ENCODE results near the gene CBFA2T3.
"Not testable (repeated sequence)": the region's sequence is repeated elsewhere in the genome, so short reads cannot be mapped to it uniquely, and the experiment has no call there.

CBFA2T3 gene

DNA sequence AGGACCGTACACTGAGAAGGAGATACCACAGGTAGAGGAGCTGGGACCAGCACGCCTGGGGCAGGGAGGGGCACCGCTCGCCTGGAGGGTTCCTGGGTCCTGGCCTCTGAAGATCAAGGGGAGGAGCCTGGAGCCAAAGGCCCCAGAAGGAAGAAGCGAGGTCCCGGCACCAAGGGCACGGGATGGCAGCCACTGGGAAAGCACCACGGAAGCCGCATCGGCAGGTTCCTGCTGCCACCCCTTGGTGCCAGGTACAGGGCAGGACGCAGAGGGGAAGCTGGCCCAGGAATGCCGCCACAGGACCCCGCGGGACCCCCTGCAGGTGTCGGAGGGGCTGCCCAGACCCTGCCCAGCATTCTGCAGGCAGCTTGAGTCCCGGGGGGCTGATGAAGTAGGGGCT is 42.5 kb upstream of the CBFA2T3 start:
- Histone ChIP-seq H3K27me3 (ENCODE audit: insufficient read depth, poor library complexity, severe bottlenecking) (no peaks in the 10 kb centered on the region), H3K4me3 (replicated peaks; ENCODE audit: insufficient read depth, low read length) (no peak overlapping the region), H3K27ac (replicated peaks) (no peak overlapping the region)
- no peak for TF ChIP-seq GABPA (IDR thresholded peaks at IDR 0.05; ENCODE audit: low read depth)
- TF ChIP-seq, protein P1, sequence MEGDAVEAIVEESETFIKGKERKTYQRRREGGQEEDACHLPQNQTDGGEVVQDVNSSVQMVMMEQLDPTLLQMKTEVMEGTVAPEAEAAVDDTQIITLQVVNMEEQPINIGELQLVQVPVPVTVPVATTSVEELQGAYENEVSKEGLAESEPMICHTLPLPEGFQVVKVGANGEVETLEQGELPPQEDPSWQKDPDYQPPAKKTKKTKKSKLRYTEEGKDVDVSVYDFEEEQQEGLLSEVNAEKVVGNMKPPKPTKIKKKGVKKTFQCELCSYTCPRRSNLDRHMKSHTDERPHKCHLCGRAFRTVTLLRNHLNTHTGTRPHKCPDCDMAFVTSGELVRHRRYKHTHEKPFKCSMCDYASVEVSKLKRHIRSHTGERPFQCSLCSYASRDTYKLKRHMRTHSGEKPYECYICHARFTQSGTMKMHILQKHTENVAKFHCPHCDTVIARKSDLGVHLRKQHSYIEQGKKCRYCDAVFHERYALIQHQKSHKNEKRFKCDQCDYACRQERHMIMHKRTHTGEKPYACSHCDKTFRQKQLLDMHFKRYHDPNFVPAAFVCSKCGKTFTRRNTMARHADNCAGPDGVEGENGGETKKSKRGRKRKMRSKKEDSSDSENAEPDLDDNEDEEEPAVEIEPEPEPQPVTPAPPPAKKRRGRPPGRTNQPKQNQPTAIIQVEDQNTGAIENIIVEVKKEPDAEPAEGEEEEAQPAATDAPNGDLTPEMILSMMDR (IDR thresholded peaks at IDR 0.05; ENCODE audit: insufficient read depth, low read length) = no peak
- TF ChIP-seq SPI1 (IDR thresholded peaks at IDR 0.05; ENCODE audit: borderline replicate concordance, low read depth) = no peak
- TF ChIP-seq, protein P2, sequence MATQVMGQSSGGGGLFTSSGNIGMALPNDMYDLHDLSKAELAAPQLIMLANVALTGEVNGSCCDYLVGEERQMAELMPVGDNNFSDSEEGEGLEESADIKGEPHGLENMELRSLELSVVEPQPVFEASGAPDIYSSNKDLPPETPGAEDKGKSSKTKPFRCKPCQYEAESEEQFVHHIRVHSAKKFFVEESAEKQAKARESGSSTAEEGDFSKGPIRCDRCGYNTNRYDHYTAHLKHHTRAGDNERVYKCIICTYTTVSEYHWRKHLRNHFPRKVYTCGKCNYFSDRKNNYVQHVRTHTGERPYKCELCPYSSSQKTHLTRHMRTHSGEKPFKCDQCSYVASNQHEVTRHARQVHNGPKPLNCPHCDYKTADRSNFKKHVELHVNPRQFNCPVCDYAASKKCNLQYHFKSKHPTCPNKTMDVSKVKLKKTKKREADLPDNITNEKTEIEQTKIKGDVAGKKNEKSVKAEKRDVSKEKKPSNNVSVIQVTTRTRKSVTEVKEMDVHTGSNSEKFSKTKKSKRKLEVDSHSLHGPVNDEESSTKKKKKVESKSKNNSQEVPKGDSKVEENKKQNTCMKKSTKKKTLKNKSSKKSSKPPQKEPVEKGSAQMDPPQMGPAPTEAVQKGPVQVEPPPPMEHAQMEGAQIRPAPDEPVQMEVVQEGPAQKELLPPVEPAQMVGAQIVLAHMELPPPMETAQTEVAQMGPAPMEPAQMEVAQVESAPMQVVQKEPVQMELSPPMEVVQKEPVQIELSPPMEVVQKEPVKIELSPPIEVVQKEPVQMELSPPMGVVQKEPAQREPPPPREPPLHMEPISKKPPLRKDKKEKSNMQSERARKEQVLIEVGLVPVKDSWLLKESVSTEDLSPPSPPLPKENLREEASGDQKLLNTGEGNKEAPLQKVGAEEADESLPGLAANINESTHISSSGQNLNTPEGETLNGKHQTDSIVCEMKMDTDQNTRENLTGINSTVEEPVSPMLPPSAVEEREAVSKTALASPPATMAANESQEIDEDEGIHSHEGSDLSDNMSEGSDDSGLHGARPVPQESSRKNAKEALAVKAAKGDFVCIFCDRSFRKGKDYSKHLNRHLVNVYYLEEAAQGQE (IDR thresholded peaks at IDR 0.05; ENCODE audit: insufficient replicate concordance, low read depth) = no peak
- DNase-seq (ENCODE audit: low read depth in 1 of 2, low spot score in 1 of 2) = no peak

DNA sequence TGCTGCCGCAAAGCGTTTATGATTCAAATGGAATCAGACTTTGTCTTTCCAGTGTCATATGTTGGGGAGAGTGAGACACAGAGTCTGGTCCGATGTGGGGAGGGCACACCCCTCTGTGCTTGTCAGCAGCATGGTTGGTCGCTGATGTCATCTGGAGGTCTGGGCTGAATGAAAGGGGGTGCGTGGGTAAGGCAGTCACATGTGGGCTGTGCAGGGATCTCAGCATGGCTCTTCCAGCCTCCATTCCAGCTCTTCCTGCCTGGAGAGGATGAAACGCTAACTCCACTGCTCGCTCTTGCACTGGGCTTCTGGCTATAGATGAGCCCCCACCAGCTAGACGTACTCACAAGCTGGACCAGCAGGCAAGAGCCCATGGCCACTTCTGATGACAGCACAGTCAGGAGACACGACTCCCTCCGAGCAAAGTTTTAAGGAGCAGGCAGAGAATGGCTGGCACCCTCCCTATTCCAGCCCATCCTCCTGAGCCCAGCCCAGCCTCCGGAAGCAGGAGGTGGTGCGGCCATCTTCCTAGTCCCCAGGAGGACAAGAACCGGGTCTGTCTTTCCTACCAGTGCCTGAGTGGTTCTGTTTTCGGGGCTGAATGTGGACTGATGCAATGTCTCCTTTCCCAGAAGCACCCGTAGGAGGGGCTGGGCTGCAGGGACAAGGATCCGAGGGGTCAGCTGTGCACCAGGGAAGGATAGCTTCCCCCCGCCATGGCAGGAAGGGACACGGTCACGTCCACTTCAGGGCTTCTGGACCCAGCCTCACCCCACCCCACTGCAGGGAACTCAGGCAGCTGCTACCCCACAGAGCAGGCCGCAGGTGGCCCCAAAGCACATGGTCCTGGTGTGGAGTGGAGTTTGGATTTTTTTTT is 41.5 kb upstream of the CBFA2T3 start:
- H3K4me3 ChIP-seq (replicated peaks; ENCODE audit: insufficient read depth, low read length) = no peak overlapping the region

DNA sequence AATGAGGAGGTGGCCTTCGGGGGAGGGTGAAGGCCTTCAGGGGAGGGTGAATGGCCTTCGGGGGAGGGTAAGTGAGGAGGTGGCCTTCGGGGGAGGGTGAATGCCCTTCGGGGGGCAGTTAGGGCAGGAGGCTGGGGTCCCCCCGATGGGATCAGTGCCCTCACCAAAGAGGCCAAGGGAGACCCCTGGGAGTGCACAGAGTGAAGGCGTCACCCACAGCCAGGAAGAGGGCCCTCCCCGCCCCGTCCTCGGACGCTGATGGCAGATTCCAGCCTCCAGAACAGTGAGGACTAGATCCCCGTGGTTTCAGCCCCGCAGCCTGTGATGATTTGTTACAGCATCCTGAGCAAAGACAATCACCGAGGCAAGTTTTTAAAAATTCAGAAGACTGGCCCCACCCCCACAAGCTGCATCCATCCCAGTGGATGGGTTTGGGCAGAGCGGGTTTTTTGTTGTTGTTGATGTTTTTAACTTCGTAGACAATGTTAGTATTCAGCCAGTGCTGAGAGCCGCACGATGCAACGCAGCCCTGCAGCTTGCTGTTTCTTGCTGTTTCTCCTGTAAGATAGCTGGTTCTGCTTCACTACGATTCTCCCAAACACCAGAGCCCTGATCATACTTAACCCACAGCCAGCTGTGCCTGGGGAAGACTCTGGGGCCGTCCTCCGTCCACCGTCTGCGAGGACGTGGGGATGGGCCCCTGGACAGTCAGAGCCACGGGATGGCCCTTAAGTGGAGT is 40.7 kb upstream of the CBFA2T3 start:
- no peak overlapping the region for H3K4me3 ChIP-seq (replicated peaks; ENCODE audit: insufficient read depth, low read length)
- no peak overlapping the region for H3K27ac ChIP-seq (replicated peaks)
- no peak for DNase-seq (ENCODE audit: low read depth in 1 of 2, low spot score in 1 of 2)
- H3K27me3 ChIP-seq (ENCODE audit: insufficient read depth, poor library complexity, severe bottlenecking) = no peaks in the 10 kb centered on the region
- TF ChIP-seq POLR2AphosphoS5 (IDR thresholded peaks at IDR 0.05; ENCODE audit: low read depth) (no peak), SPI1 (IDR thresholded peaks at IDR 0.05; ENCODE audit: borderline replicate concordance, low read depth) (no peak), GABPA (IDR thresholded peaks at IDR 0.05; ENCODE audit: low read depth) (no peak)
- TF ChIP-seq, protein P2 (IDR thresholded peaks at IDR 0.05; ENCODE audit: insufficient replicate concordance, low read depth) = no peak
- TF ChIP-seq, protein P1 (IDR thresholded peaks at IDR 0.05; ENCODE audit: insufficient read depth, low read length) = no peak

More for the DNA sequence above, 41.5 kb upstream of the CBFA2T3 start:
- TF ChIP-seq, protein P2 (IDR thresholded peaks at IDR 0.05; ENCODE audit: insufficient replicate concordance, low read depth) = no peak
- TF ChIP-seq GABPA (IDR thresholded peaks at IDR 0.05; ENCODE audit: low read depth) (no peak), SPI1 (IDR thresholded peaks at IDR 0.05; ENCODE audit: borderline replicate concordance, low read depth) (no peak), POLR2AphosphoS5 (IDR thresholded peaks at IDR 0.05; ENCODE audit: low read depth) (no peak)
- TF ChIP-seq, protein P1 (IDR thresholded peaks at IDR 0.05; ENCODE audit: insufficient read depth, low read length) = no peak
- no peak for DNase-seq (ENCODE audit: low read depth in 1 of 2, low spot score in 1 of 2)
- H3K27me3 ChIP-seq (ENCODE audit: insufficient read depth, poor library complexity, severe bottlenecking) = no peaks in the 10 kb centered on the region
- H3K27ac ChIP-seq (replicated peaks) = no peak overlapping the region

DNA sequence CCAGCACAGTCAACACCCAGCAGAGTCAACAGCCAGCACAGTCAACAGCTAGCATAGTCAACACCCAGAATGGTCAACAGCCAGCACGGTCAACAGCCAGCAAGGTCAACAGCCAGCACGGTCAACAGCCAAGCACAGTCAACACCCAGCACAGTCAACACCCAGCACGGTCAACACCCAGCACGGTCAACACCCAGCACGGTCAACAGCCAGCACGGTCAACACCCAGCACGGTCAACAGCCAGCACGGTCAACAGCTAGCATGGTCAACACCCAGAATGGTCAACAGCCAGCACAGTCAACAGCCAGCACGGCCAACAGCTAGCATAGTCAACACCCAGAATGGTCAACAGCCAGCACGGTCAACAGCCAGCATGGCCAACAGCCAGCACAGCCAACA is 39.6 kb upstream of the CBFA2T3 start:
- H3K27ac ChIP-seq (replicated peaks); DNase-seq (ENCODE audit: low read depth in 1 of 2, low spot score in 1 of 2); H3K4me3 ChIP-seq (replicated peaks; ENCODE audit: insufficient read depth, low read length); H3K27me3 ChIP-seq (ENCODE audit: insufficient read depth, poor library complexity, severe bottlenecking): not testable (repeated sequence)

Measured in HL-60 (cell line).